CD14-positive monocyte (primary cell): ENCODE results near the gene ARID1B. TPM values are rescaled to one million over a fixed set of nuclear protein-coding genes. Genes with fewer than 3 reads are reported as not detected.
A peak's percentile ranks its signal among the peaks of the same experiment; 100 is the strongest.

Source experiments
- DNase-seq, 3 donors: peaks; one replicate each; pipeline ENCODE4 v3.0.0-alpha.2; 2011 to 2022
- H2AFZ ChIP-seq: 2 replicates; pipeline ENCODE4 v1.6.0; 2012; ENCODE audit warnings: mild to moderate bottlenecking, low read depth, low read length, inconsistent platforms; ENCODE audit not compliant: insufficient read depth, poor library complexity, severe bottlenecking
- H3K27ac ChIP-seq, 2 donors: 1 replicate in 1 of 2; 2 replicates in 1 of 2; pipeline ENCODE4 v1.5.1; 2012 to 2013; ENCODE audit warnings: low read length in 2 of 2, control low read depth in 1 of 2, inconsistent platforms in 1 of 2, low read depth in 1 of 2, mild to moderate bottlenecking in 1 of 2
- H3K27me3 ChIP-seq, 2 donors: one replicate each; pipeline versions ENCODE4 v1.6.0 to v1.6.1; 2011 to 2013; ENCODE audit warnings: low read length in 2 of 2; ENCODE audit not compliant: control insufficient read depth in 2 of 2, insufficient read depth in 2 of 2
- H3K36me3 ChIP-seq, 2 donors: replicated peaks in 1 of 2; 1 replicate in 1 of 2; 2 replicates in 1 of 2; pipeline versions ENCODE4 v1.5.1 to v1.6.1; 2012 to 2013; ENCODE audit warnings: low read length in 2 of 2, control low read depth in 1 of 2, inconsistent platforms in 1 of 2, mild to moderate bottlenecking in 1 of 2; ENCODE audit not compliant: insufficient read depth in 2 of 2, control insufficient read depth in 1 of 2
- H3K4me1 ChIP-seq, 2 donors: 1 replicate in 1 of 2; 2 replicates in 1 of 2; pipeline versions ENCODE4 v1.5.1 to v1.6.1; 2012 to 2013; ENCODE audit warnings: low read length in 2 of 2, control low read depth in 1 of 2, inconsistent platforms in 1 of 2, mild to moderate bottlenecking in 1 of 2, moderate library complexity in 1 of 2; ENCODE audit not compliant: insufficient read depth in 2 of 2, control insufficient read depth in 1 of 2
- H3K4me2 ChIP-seq: replicated peaks from 2 replicates; pipeline ENCODE3; 2012; ENCODE audit warnings: low read length, moderate library complexity, mild to moderate bottlenecking; ENCODE audit not compliant: poor library complexity, severe bottlenecking; ENCODE audit errors: extremely low read depth
- H3K4me3 ChIP-seq, 3 experiments: fragments of 200-600 bp in 1 of 3; sonication (generic) in 1 of 3; replicated peaks in 1 of 3; 1 replicate in 2 of 3; 2 replicates in 1 of 3; pipeline ENCODE4 v1.5.1; 2011 to 2013; ENCODE audit warnings: low read length in 3 of 3, mild to moderate bottlenecking in 3 of 3, control low read depth in 2 of 3, low read depth in 2 of 3, inconsistent platforms in 1 of 3, moderate library complexity in 1 of 3
- H3K79me2 ChIP-seq: 2 replicates; pipeline ENCODE4 v1.6.0; 2012; ENCODE audit warnings: mild to moderate bottlenecking, control low read depth, inconsistent platforms, low read length, moderate library complexity; ENCODE audit not compliant: insufficient read depth
- H3K9ac ChIP-seq: 2 replicates; pipeline ENCODE4 v1.6.0; 2017; ENCODE audit warnings: low read length, mild to moderate bottlenecking; ENCODE audit not compliant: insufficient read depth, poor library complexity, severe bottlenecking
- H3K9me3 ChIP-seq, 2 donors: replicated peaks in 1 of 2; 1 replicate in 1 of 2; 2 replicates in 1 of 2; pipeline versions ENCODE4 v1.5.1 to v1.6.1; 2012 to 2013; ENCODE audit warnings: low read length in 2 of 2, control low read depth in 1 of 2; ENCODE audit not compliant: control insufficient read depth in 1 of 2, insufficient read depth in 1 of 2
- H4K20me1 ChIP-seq: 2 replicates; pipeline ENCODE4 v1.6.0; 2012; ENCODE audit warnings: mild to moderate bottlenecking, low read length, control low read depth, moderate library complexity; ENCODE audit not compliant: insufficient read depth
- H3K27ac Mint-ChIP-seq, 7 donors: one replicate each; pipeline ENCODE4 v1.8.0; 2020; ENCODE audit warnings: mild to moderate bottlenecking in 7 of 7, mixed read lengths in 7 of 7, moderate library complexity in 6 of 7, inconsistent platforms in 2 of 7
- H3K27me3 Mint-ChIP-seq, 3 donors: one replicate each; pipeline ENCODE4 v1.8.0; 2021 to 2022; ENCODE audit warnings: low read depth in 3 of 3, mild to moderate bottlenecking in 3 of 3, mixed read lengths in 3 of 3, moderate library complexity in 3 of 3, inconsistent platforms in 1 of 3
- H3K36me3 Mint-ChIP-seq, 2 donors: one replicate each; pipeline ENCODE4 v1.8.0; 2020; ENCODE audit warnings: mixed read lengths in 2 of 2, inconsistent platforms in 1 of 2, mild to moderate bottlenecking in 1 of 2
- H3K4me1 Mint-ChIP-seq: one replicate; pipeline ENCODE4 v1.8.0; 2020; ENCODE audit warnings: mild to moderate bottlenecking, mixed read lengths
- H3K4me3 Mint-ChIP-seq, 2 donors: one replicate each; pipeline ENCODE4 v1.8.0; 2020; ENCODE audit warnings: mild to moderate bottlenecking in 2 of 2, mixed read lengths in 2 of 2, moderate library complexity in 1 of 2
- H3K9me3 Mint-ChIP-seq, 7 donors: one replicate each; pipeline ENCODE4 v1.8.0; 2020 to 2022; ENCODE audit warnings: mixed read lengths in 7 of 7, mild to moderate bottlenecking in 6 of 7, moderate library complexity in 6 of 7, inconsistent platforms in 2 of 7
- CTCF ChIP-seq: fragments of 200-600 bp; IDR thresholded peaks from one replicate; pipeline ENCODE4 v1.8.0; 2022; ENCODE audit warnings: antibody characterized with exemption, mild to moderate bottlenecking
- WGBS: methylation state at CpG from one replicate; pipeline ENCODE4 v1.1.5; 2013; ENCODE audit warnings: missing lambda C conversion rate; ENCODE audit not compliant: insufficient coverage; 5-methylcytosine and 5-hydroxymethylcytosine counted together
- intact Hi-C, 2 donors: fragments of 100-400 bp; cut with micrococcal nuclease; formaldehyde crosslinking; loops; one replicate each; pipeline versions ENCODE4 v1.15.0 to v1.15.1; 2023
- polyA minus RNA-seq: library from RNA; depleted of rRNA, polyadenylated mRNA; stranded (reverse); fragments of >200 nt; gene quantifications from 2 replicates; pipeline ENCODE4 v1.2.3, GENCODE V29; 2012
- polyA plus RNA-seq, 3 donors: library from polyadenylated mRNA; depleted of rRNA in 1 of 3; unstranded in 2 of 3; stranded (reverse) in 1 of 3; fragments of 300-500 nt in 2 of 3; fragments of >200 nt in 1 of 3; fragmentation: Illumina TruSeq in 2 of 3; gene quantifications; 1 replicate in 2 of 3; 2 replicates in 1 of 3; pipeline ENCODE4 v1.2.3, GENCODE V29; 2012 to 2021
- total RNA-seq, 12 experiments: library from RNA in 1 of 12; stranded (reverse) in 1 of 12; fragments of 120-200 nt in 1 of 12; gene quantifications; one replicate each; pipeline ENCODE4 v1.2.4 and lab custom pipeline; 2013 to 2026; ENCODE audit warnings: mixed read lengths in 6 of 12, inconsistent platforms in 1 of 12

The ARID1B gene
- total RNA-seq (2013): 26.3 TPM
- 10 to 100 TPM in 1 of 3 donors, 1 to 10 TPM in 2; 3.2 to 22.1 (median 3.8) TPM for polyA plus RNA-seq
- 37.1 and 45.5 TPM in 2 replicates for polyA minus RNA-seq
- total RNA-seq (lab: John Stamatoyannopoulos, UW): 15.5 to 130 (median 94.0) reads per million in 11 experiments

GRCh38 chr6:156776840-156777576, at the start of gene ARID1B:
ARID1B (plus strand) TSS chr6:156777378; CDS start chr6:156777681, 303 bp downstream.
- H2AFZ ChIP-seq: peak within 1 kb of the TSS; percentile 87
- H3K4me3 Mint-ChIP-seq: peak within 1 kb of the TSS; percentile 92 to 95
- H3K4me2 ChIP-seq: peak within 1 kb of the TSS; percentile 91
- H3K9ac ChIP-seq: peak within 1 kb of the TSS; percentile 79
- peaks cover 17 to 18% of the 10 kb centered on the region in 2 donors for H3K27me3 ChIP-seq
- H3K27me3 Mint-ChIP-seq: peaks cover 20 to 26% (median 21%) of the 10 kb centered on the region in 3 donors
- peaks cover 6% of the 10 kb centered on the region for H4K20me1 ChIP-seq
- H3K79me2 ChIP-seq: peaks cover 43% of the 10 kb centered on the region
- peak within 1 kb of the TSS; percentile 76 to 95 (median 90) for H3K4me3 ChIP-seq
- H3K36me3 Mint-ChIP-seq: no peaks in the 10 kb centered on the region
- H3K9me3 ChIP-seq: no peaks in the 10 kb centered on the region
- no peaks in the 10 kb centered on the region for H3K36me3 ChIP-seq
- peak; percentile 58 to 72 (median 71) for DNase-seq
- no peak for TF ChIP-seq CTCF
- H3K9me3 Mint-ChIP-seq: no peaks in the 10 kb centered on the region
- H3K4me1 ChIP-seq: peaks cover 24 to 44% of the 10 kb centered on the region in 2 donors
- peak within 1 kb of the TSS; percentile 83 to 96 (median 96) for H3K27ac Mint-ChIP-seq
- under 1% methylated on average over 38 of the region's 65 CpGs for WGBS
- peaks cover 39% of the 10 kb centered on the region for H3K4me1 Mint-ChIP-seq
- peak within 1 kb of the TSS; percentile 83 to 87 for H3K27ac ChIP-seq
- intact Hi-C loops: loop anchor here (1.0 to 10.0 kb wide), 2 partner anchors 52 to 90 kb away; no protein-coding TSS in a partner anchor

GRCh38 chr6:156727715-156728385, 49.3 kb upstream of the ARID1B start:
- peaks cover 0 to 2% (median 0%) of the 10 kb centered on the region in 3 donors for H3K27me3 Mint-ChIP-seq
- H3K4me2 ChIP-seq: no peak overlapping the region
- no peaks in the 10 kb centered on the region for H3K36me3 ChIP-seq
- H2AFZ ChIP-seq: no peak overlapping the region
- no CpG with 5 or more reads among the region's 5 CpGs for WGBS
- H3K27ac ChIP-seq: no peak overlapping the region
- H3K36me3 Mint-ChIP-seq: no peaks in the 10 kb centered on the region
- H3K79me2 ChIP-seq: no peaks in the 10 kb centered on the region
- no peaks in the 10 kb centered on the region for H4K20me1 ChIP-seq
- no peak for TF ChIP-seq CTCF
- H3K4me3 ChIP-seq: no peak overlapping the region
- peaks cover 4 to 5% of the 10 kb centered on the region in 2 donors for H3K4me1 ChIP-seq
- DNase-seq: peak; percentile 15 to 25 (median 19)
- intact Hi-C loops: loop anchor here in 1 of 2 donors (10.0 kb wide), 1 partner anchor 47 kb away; the partner anchor contains the start of gene ARID1B
- no peaks in the 10 kb centered on the region for H3K9me3 ChIP-seq
- no peak overlapping the region for H3K27ac Mint-ChIP-seq
- peaks cover 5% of the 10 kb centered on the region for H3K4me1 Mint-ChIP-seq
- no peak overlapping the region for H3K9ac ChIP-seq
- no peaks in the 10 kb centered on the region for H3K27me3 ChIP-seq
- H3K9me3 Mint-ChIP-seq: peaks cover 0 to 3% (median 0%) of the 10 kb centered on the region in 7 donors
- no peak overlapping the region for H3K4me3 Mint-ChIP-seq
